ENCODE data around the gene IREB2.

DNA sequence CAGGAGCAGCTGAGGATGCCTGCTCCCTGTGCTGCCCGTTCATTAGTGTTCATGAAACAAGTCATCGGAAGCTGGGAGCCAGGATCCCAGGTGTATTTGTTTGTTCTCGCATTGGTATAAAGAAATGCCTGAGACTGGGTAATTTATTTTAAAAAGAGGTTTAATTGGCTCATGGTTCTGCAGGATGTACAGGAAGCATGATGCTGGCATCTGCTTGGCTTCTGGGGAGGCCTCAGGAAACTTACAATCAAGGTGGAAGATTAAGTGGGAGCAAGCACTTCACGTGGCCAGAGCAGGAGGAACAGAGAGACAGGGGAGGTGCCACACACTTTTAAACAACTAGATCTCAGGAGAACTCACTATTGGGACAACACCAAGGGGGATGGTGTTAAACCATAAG, 63.8 kb downstream of the IREB2 start:
- TF ChIP-seq POLR2A (IDR thresholded peaks at IDR 0.05): no peak
- no peak for TF ChIP-seq CTCF (IDR thresholded peaks at IDR 0.05)
